OCI-LY3 (cell line): ENCODE results near the gene SEMA5A.

Source experiments
- H2AFZ ChIP-seq: fragments of 200-600, 300-600 bp; shearing (Covaris generic); 2 replicates; pipeline ENCODE4 v1.6.0; 2014; ENCODE audit warnings: antibody characterized with exemption, low read depth, low read length
- H3K27ac ChIP-seq: fragments of 200-600, 300-600 bp; sonication (generic); 2 replicates; pipeline ENCODE4 v1.5.1; 2014; ENCODE audit warnings: mild to moderate bottlenecking, low read length, moderate library complexity, mixed read lengths
- H3K27me3 ChIP-seq: fragments of 200-600, 300-600 bp; sonication (generic); 2 replicates; pipeline ENCODE4 v1.6.1; 2014; ENCODE audit warnings: low read depth, low read length, mixed read lengths
- H3K36me3 ChIP-seq: fragments of 200-600, 300-600 bp; sonication (generic); replicated peaks from 2 replicates; pipeline ENCODE3; 2014; ENCODE audit warnings: low read depth, low read length, mixed read lengths
- H3K4me1 ChIP-seq: fragments of 300-600, 200-600 bp; sonication (generic); 2 replicates; pipeline ENCODE4 v1.6.1; 2014; ENCODE audit warnings: low read length, mixed read lengths
- H3K4me2 ChIP-seq: fragments of 200-600, 300-600 bp; sonication (generic); 2 replicates; pipeline ENCODE4 v1.6.1; 2014; ENCODE audit warnings: low read length, mixed read lengths
- H3K4me3 ChIP-seq: fragments of 300-600, 200-600 bp; sonication (generic); 2 replicates; pipeline ENCODE4 v1.5.1; 2014; ENCODE audit warnings: antibody characterized with exemption, mild to moderate bottlenecking, low read length, moderate library complexity
- H3K79me2 ChIP-seq: fragments of 300-600, 200-600 bp; shearing (Covaris generic); 2 replicates; pipeline ENCODE4 v1.6.1; 2014; ENCODE audit warnings: mild to moderate bottlenecking, low read length, mixed read lengths
- H3K9ac ChIP-seq: fragments of 300-600, 200-600 bp; shearing (Covaris generic); 2 replicates; pipeline ENCODE4 v1.6.0; 2014; ENCODE audit warnings: mild to moderate bottlenecking, low read length, moderate library complexity
- H3K9me3 ChIP-seq: fragments of 200-600, 300-600 bp; shearing (Covaris generic); 2 replicates; pipeline ENCODE4 v1.6.1; 2014; ENCODE audit warnings: low read length, mixed read lengths; ENCODE audit not compliant: insufficient read depth
- H4K20me1 ChIP-seq: fragments of 200-600, 300-600 bp; sonication (generic); 2 replicates; pipeline ENCODE4 v1.6.1; 2016; ENCODE audit warnings: low read length, mixed read lengths; ENCODE audit not compliant: insufficient read depth
- EZH2phosphoT487 ChIP-seq: fragments of 200-600 bp; shearing (Covaris generic); IDR thresholded peaks from 2 replicates; pipeline ENCODE4 v1.6.1; 2018; ENCODE audit warnings: antibody characterized with exemption, mixed run types, low read depth
- TF ChIP-seq, protein P1 (sequence below): fragments of 200-600, 300-600 bp; sonication (generic); IDR thresholded peaks from 2 replicates; pipeline ENCODE4 v1.5.1; 2014; ENCODE audit warnings: antibody characterized with exemption, low read length, low read depth

The SEMA5A gene

DNA sequence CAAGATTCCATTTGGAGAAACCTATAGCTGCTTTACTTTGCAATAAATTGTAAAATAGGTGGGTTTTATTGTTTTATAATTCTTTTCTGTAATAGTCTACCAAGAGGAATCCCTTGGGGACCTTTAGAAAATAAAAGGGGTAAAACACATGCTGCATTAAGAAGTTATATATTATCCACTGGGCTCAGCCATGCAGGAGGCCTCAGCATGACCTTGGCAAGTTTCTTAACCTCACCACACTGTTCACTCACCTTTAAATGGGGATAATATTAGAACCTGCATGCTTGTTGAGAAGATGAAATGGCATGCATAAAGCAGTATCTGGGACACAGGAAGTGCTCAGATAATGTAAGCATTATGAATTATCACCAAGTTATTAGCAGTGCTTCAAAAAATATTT, 120.2 kb downstream of the SEMA5A start:
- Histone ChIP-seq H3K4me1 (no peaks in the 10 kb centered on the region), H3K79me2 (no peaks in the 10 kb centered on the region), H4K20me1 (no peaks in the 10 kb centered on the region), H3K4me3 (no peak overlapping the region), H3K9me3 (no peaks in the 10 kb centered on the region), H3K27ac (no peak overlapping the region), H3K27me3 (no peaks in the 10 kb centered on the region), H3K9ac (no peak overlapping the region), H3K36me3 (no peaks in the 10 kb centered on the region), H2AFZ (no peak overlapping the region), H3K4me2 (no peak overlapping the region)
- TF ChIP-seq, protein P1, sequence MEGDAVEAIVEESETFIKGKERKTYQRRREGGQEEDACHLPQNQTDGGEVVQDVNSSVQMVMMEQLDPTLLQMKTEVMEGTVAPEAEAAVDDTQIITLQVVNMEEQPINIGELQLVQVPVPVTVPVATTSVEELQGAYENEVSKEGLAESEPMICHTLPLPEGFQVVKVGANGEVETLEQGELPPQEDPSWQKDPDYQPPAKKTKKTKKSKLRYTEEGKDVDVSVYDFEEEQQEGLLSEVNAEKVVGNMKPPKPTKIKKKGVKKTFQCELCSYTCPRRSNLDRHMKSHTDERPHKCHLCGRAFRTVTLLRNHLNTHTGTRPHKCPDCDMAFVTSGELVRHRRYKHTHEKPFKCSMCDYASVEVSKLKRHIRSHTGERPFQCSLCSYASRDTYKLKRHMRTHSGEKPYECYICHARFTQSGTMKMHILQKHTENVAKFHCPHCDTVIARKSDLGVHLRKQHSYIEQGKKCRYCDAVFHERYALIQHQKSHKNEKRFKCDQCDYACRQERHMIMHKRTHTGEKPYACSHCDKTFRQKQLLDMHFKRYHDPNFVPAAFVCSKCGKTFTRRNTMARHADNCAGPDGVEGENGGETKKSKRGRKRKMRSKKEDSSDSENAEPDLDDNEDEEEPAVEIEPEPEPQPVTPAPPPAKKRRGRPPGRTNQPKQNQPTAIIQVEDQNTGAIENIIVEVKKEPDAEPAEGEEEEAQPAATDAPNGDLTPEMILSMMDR: no peak
- no peak for TF ChIP-seq EZH2phosphoT487

DNA sequence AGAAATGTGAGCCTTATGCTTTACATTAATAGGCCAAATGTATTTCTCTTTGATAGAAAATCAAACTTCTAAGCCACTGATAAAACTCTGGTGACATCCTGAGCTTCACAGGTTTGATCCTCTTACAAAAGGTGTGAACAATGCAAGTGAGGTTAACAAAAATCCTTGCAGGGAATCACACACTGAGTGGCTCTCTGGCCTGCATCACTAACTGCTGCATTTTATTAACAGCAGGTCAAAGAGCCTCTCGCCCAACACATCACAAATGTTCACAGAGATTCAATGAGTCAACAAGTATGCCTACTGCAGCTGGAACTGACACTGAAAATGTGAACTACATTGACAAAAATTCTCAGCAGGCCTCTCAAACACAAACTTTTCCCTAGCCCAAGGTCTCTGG, 122.3 kb downstream of the SEMA5A start:
- Histone ChIP-seq H3K27ac (no peak overlapping the region), H3K36me3 (no peaks in the 10 kb centered on the region), H3K4me3 (no peak overlapping the region), H3K9me3 (no peaks in the 10 kb centered on the region), H4K20me1 (no peaks in the 10 kb centered on the region), H2AFZ (no peak overlapping the region), H3K4me2 (no peak overlapping the region), H3K27me3 (no peaks in the 10 kb centered on the region), H3K4me1 (no peaks in the 10 kb centered on the region), H3K79me2 (no peaks in the 10 kb centered on the region), H3K9ac (no peak overlapping the region)
- no peak for TF ChIP-seq EZH2phosphoT487
- TF ChIP-seq, protein P1: no peak

DNA sequence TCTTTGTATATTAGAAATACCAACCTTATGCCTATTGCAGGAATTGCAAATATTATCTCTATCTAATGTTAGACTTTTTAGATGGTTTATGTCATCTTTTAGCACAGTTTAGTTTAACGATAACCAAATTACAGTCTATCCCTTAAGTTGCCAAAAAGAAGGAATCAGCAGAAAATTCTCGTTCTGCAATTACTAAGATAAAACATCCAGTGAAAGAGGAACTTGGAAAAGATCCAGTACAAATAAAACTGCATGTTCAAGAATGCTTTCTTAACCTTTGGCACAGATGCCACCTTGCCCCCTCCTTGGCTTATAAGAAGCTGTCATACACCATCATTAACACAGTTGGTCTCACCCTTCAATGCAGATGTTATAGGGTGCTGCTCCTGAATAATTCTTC, 124.0 kb downstream of the SEMA5A start:
- no peaks in the 10 kb centered on the region for H3K4me1 ChIP-seq
- no peak for TF ChIP-seq EZH2phosphoT487
- TF ChIP-seq, protein P1: no peak
- H3K27ac ChIP-seq: no peak overlapping the region
- no peaks in the 10 kb centered on the region for H4K20me1 ChIP-seq
- no peak overlapping the region for H3K9ac ChIP-seq
- no peak overlapping the region for H3K4me2 ChIP-seq
- H3K36me3 ChIP-seq: no peaks in the 10 kb centered on the region
- no peak overlapping the region for H2AFZ ChIP-seq
- no peaks in the 10 kb centered on the region for H3K27me3 ChIP-seq
- H3K4me3 ChIP-seq: no peak overlapping the region
- no peaks in the 10 kb centered on the region for H3K79me2 ChIP-seq
- no peaks in the 10 kb centered on the region for H3K9me3 ChIP-seq

DNA sequence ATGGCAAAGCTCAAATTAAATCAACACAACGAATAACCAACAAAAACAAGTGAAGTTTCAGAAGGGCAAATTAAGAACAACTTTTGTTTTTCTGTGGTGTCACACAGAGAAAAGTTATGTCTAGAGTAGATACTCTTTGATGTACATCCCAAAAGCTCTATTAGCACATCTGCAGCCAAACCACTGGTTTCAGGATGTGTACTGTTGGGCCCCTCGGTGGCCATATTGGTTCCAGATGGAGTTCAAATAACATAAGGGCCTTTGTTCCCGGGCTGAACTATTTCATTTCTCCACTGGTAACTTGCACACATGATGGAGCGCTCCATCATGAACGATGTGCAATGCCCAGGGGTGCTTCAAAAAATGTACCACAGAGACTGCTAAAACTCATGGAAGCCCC, 126.1 kb downstream of the SEMA5A start:
- Histone ChIP-seq H3K27ac (no peak overlapping the region), H4K20me1 (no peaks in the 10 kb centered on the region), H3K4me1 (no peaks in the 10 kb centered on the region), H2AFZ (no peak overlapping the region), H3K79me2 (no peaks in the 10 kb centered on the region), H3K36me3 (no peaks in the 10 kb centered on the region), H3K4me2 (no peak overlapping the region), H3K27me3 (no peaks in the 10 kb centered on the region), H3K9ac (no peak overlapping the region), H3K4me3 (no peak overlapping the region), H3K9me3 (no peaks in the 10 kb centered on the region)
- TF ChIP-seq EZH2phosphoT487: no peak
- TF ChIP-seq, protein P1: no peak
